Measurements from ENCODE around the gene SCN3B.

SCN3B gene

GRCh38 chr11:123594188-123594901 lies 60.1 kb downstream of the SCN3B start:
- DNase-seq, result no peak

GRCh38 chr11:123593570-123593969 lies 60.9 kb downstream of the SCN3B start:
- no peak for DNase-seq

GRCh38 chr11:123590296-123590912 lies 64.0 kb downstream of the SCN3B start:
- no peak for DNase-seq

GRCh38 chr11:123588864-123589262 lies 65.6 kb downstream of the SCN3B start:
- no peak for DNase-seq

- DNase-seq, result no peak
Observed at GRCh38 chr11:123588117-123588863, 66.1 kb downstream of the SCN3B start.

GRCh38 chr11:123587559-123587958 lies 66.9 kb downstream of the SCN3B start:
- no peak for DNase-seq

- no peak for DNase-seq
Observed at GRCh38 chr11:123587044-123587443, 67.4 kb downstream of the SCN3B start.

- no peak for DNase-seq
Observed at GRCh38 chr11:123586568-123586967, 67.9 kb downstream of the SCN3B start.

GRCh38 chr11:123585706-123586105 lies 68.7 kb downstream of the SCN3B start:
- no peak for DNase-seq

GRCh38 chr11:123585206-123585605 lies 69.2 kb downstream of the SCN3B start:
- no peak for DNase-seq

GRCh38 chr11:123584737-123585136 lies 69.7 kb downstream of the SCN3B start:
- no peak for DNase-seq

- DNase-seq, result no peak
Observed at GRCh38 chr11:123584186-123584585, 70.2 kb downstream of the SCN3B start.

GRCh38 chr11:123582992-123583504 lies 71.4 kb downstream of the SCN3B start:
- no peak for DNase-seq

GRCh38 chr11:123581651-123582399 lies 72.6 kb downstream of the SCN3B start:
- no peak for DNase-seq

GRCh38 chr11:123580557-123581275 lies 73.7 kb downstream of the SCN3B start:
- DNase-seq, result peak in 1 of 2 donors; percentile 1

- no peak for DNase-seq
Observed at GRCh38 chr11:123580137-123580536, 74.3 kb downstream of the SCN3B start.

GRCh38 chr11:123579482-123579812 lies 75.0 kb downstream of the SCN3B start:
- DNase-seq, result no peak
